HepG2 (cell line): ENCODE data around the gene ZFHX3. TPM values are rescaled to one million over a fixed set of nuclear protein-coding genes. Genes with fewer than 3 reads are reported as not detected.

ENCODE experiments used
- CBX1 ChIP-seq: IDR thresholded peaks from one replicate; pipeline ENCODE4 v1.6.1; 2016; ENCODE audit warnings: antibody characterized with exemption, low read depth
- KLF11 ChIP-seq: IDR thresholded peaks from 2 replicates; pipeline ENCODE4 v1.6.1; 2016; ENCODE audit warnings: missing compliant biosample characterization
- KLF9 ChIP-seq: IDR thresholded peaks from 2 replicates; pipeline ENCODE4 v1.6.1; 2016; ENCODE audit warnings: low read depth
- MIER2 ChIP-seq: IDR thresholded peaks from 2 replicates; pipeline ENCODE4 v1.6.1; 2016; ENCODE audit warnings: missing biosample characterization, missing genetic modification reagents
- NCOA5 ChIP-seq: sonication (generic); formaldehyde crosslinking; IDR thresholded peaks from 2 replicates; pipeline ENCODE4 v1.4.0; 2020; ENCODE audit warnings: missing genetic modification reagents
- RBAK ChIP-seq: sonication (generic); formaldehyde crosslinking; IDR thresholded peaks from 2 replicates; pipeline ENCODE4 v1.5.1; 2020; ENCODE audit warnings: mild to moderate bottlenecking, missing genetic modification reagents
- RBFOX2 ChIP-seq: fragments of 200-400 bp; formaldehyde crosslinking; IDR thresholded peaks from 2 replicates; pipeline ENCODE4 v1.6.1; 2017; ENCODE audit warnings: low read depth, mild to moderate bottlenecking, low read length
- ZBTB7A ChIP-seq: sonication (generic); formaldehyde crosslinking; IDR thresholded peaks from 2 replicates; pipeline ENCODE4 v1.8.0; 2022; ENCODE audit warnings: mild to moderate bottlenecking, missing genetic modification reagents
- ZIK1 ChIP-seq: sonication (generic); formaldehyde crosslinking; IDR thresholded peaks from 2 replicates; pipeline ENCODE4 v1.5.0; 2020; ENCODE audit warnings: mild to moderate bottlenecking, low read depth, missing genetic modification reagents, borderline replicate concordance
- ZNF230 ChIP-seq: sonication (generic); formaldehyde crosslinking; IDR thresholded peaks from 2 replicates; pipeline ENCODE4 v1.4.0; 2020; ENCODE audit warnings: mild to moderate bottlenecking, missing genetic modification reagents
- ZNF333 ChIP-seq: sonication (generic); formaldehyde crosslinking; IDR thresholded peaks from 2 replicates; pipeline ENCODE4 v1.4.0; 2020; ENCODE audit warnings: mild to moderate bottlenecking, missing genetic modification reagents, borderline replicate concordance
- ZNF772 ChIP-seq: sonication (generic); formaldehyde crosslinking; IDR thresholded peaks from 2 replicates; pipeline ENCODE4 v1.5.0; 2020; ENCODE audit warnings: mild to moderate bottlenecking, missing genetic modification reagents
- ZNF781 ChIP-seq: sonication (generic); formaldehyde crosslinking; IDR thresholded peaks from 2 replicates; pipeline ENCODE4 v1.5.1; 2020; ENCODE audit warnings: borderline replicate concordance, mild to moderate bottlenecking, missing genetic modification reagents; ENCODE audit errors: not compliant biosample characterization
- polyA plus RNA-seq, 8 experiments: library from polyadenylated mRNA; depleted of rRNA in 3 of 8; stranded (reverse) in 7 of 8; unstranded in 1 of 8; fragments of >200 nt; fragmentation: Illumina TruSeq in 4 of 8; extraction: Trizol in 4 of 8; gene quantifications; 2 replicates each; pipeline versions ENCODE4 v1.2.1 to v1.2.3, GENCODE V29; 2011 to 2016; ENCODE audit warnings: low read depth in 4 of 8, missing spikeins in 1 of 8, mixed read lengths in 1 of 8; ENCODE audit not compliant: insufficient read depth in 1 of 8
- total RNA-seq, 5 experiments: library from RNA; depleted of rRNA; stranded (reverse); fragments of >200 nt; fragmentation: Illumina TruSeq; extraction: Trizol; gene quantifications; 2 replicates each; pipeline ENCODE4 v1.2.3, GENCODE V29; 2016; ENCODE audit warnings: low read depth in 1 of 5
- TF ChIP-seq, protein P1 (sequence below): sonication (generic); formaldehyde crosslinking; IDR thresholded peaks from 2 replicates; pipeline ENCODE4 v1.5.1; 2020; ENCODE audit warnings: mild to moderate bottlenecking, missing genetic modification reagents, moderate library complexity
- TF ChIP-seq, protein P2 (sequence below): IDR thresholded peaks from 2 replicates; pipeline ENCODE4 v1.6.1; 2016; ENCODE audit warnings: mild to moderate bottlenecking
- TF ChIP-seq, protein P3 (sequence below): sonication (generic); formaldehyde crosslinking; IDR thresholded peaks from 2 replicates; pipeline ENCODE4 v1.5.1; 2020; ENCODE audit warnings: missing genetic modification reagents, mild to moderate bottlenecking, borderline replicate concordance
- TF ChIP-seq, protein P4 (sequence below): sonication (generic); formaldehyde crosslinking; conservative IDR thresholded peaks from 2 replicates; pipeline ENCODE4 v1.4.0; 2020; ENCODE audit warnings: missing genetic modification reagents

Gene ZFHX3
- total and polyA plus RNA-seq, 2 of the 13 experiments (the other 11 are each of a cell fraction or from before 2014, with no cell fraction given): 5.0 to 6.0 TPM

DNA sequence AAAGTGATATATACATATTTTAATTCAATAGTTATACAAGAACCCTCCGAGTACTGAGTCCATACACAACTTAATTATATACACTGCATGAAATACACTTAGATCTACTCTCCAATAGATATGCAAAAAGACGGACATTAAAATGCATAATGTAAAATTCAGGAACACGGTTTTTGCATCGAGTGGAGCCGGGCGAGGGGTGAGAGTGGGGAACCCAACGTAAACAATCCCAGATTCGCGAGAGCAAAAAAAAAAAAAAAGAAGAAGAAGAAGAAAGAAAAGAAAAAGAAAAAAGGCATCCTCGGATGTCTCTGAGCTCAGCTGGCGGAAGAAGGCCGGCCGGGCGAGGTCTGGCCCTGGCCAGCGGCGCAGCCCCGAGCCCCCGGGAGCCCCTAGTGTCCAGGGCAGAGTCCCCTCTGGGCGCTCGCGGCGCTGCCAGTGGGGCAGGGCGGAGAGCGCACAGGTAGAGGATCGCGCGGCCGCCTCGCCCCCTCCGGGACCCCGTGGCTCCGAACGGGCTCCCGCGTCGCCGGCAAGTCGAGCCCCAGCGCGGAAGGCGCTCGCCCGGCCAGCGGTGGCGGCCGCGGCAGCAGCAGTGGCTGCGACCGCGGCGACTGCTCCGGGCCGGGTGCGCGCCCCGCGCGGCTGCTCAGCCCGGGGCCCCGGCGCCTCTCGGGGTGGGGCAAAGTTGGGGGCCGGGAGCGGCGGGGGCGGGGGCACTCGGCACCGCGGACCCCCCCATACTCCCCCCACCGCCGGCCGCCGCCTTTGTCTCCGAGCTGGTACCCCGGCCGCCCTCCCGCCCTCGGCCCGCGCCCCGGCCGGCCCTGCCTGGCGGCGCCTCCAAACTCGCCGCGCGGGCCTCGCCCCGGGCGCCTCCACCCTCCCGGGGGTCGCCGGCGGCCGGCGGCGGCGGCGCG lies 9.6 kb upstream of the ZFHX3 start (continued):
- TF ChIP-seq, protein P1, sequence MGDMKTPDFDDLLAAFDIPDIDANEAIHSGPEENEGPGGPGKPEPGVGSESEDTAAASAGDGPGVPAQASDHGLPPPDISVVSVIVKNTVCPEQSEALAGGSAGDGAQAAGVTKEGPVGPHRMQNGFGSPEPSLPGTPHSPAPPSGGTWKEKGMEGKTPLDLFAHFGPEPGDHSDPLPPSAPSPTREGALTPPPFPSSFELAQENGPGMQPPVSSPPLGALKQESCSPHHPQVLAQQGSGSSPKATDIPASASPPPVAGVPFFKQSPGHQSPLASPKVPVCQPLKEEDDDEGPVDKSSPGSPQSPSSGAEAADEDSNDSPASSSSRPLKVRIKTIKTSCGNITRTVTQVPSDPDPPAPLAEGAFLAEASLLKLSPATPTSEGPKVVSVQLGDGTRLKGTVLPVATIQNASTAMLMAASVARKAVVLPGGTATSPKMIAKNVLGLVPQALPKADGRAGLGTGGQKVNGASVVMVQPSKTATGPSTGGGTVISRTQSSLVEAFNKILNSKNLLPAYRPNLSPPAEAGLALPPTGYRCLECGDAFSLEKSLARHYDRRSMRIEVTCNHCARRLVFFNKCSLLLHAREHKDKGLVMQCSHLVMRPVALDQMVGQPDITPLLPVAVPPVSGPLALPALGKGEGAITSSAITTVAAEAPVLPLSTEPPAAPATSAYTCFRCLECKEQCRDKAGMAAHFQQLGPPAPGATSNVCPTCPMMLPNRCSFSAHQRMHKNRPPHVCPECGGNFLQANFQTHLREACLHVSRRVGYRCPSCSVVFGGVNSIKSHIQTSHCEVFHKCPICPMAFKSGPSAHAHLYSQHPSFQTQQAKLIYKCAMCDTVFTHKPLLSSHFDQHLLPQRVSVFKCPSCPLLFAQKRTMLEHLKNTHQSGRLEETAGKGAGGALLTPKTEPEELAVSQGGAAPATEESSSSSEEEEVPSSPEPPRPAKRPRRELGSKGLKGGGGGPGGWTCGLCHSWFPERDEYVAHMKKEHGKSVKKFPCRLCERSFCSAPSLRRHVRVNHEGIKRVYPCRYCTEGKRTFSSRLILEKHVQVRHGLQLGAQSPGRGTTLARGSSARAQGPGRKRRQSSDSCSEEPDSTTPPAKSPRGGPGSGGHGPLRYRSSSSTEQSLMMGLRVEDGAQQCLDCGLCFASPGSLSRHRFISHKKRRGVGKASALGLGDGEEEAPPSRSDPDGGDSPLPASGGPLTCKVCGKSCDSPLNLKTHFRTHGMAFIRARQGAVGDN (CRISPR knock-in tag): peak; percentile 64
- TF ChIP-seq, protein P2, sequence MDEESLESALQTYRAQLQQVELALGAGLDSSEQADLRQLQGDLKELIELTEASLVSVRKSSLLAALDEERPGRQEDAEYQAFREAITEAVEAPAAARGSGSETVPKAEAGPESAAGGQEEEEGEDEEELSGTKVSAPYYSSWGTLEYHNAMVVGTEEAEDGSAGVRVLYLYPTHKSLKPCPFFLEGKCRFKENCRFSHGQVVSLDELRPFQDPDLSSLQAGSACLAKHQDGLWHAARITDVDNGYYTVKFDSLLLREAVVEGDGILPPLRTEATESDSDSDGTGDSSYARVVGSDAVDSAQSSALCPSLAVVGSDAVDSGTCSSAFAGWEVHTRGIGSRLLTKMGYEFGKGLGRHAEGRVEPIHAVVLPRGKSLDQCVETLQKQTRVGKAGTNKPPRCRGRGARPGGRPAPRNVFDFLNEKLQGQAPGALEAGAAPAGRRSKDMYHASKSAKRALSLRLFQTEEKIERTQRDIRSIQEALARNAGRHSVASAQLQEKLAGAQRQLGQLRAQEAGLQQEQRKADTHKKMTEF (CRISPR knock-in tag): no peak; the same call in 1 of the 2 replicates
- TF ChIP-seq ZIK1: no peak
- 0 out of 2 replicates have a peak, but pooled peaks have one; percentile 33 for TF ChIP-seq ZNF772 (CRISPR knock-in tag)
- TF ChIP-seq KLF9 (CRISPR knock-in tag): no peak
- no peak for TF ChIP-seq ZNF230 (CRISPR knock-in tag)
- no peak for TF ChIP-seq MIER2 (CRISPR knock-in tag)
- TF ChIP-seq, protein P3, sequence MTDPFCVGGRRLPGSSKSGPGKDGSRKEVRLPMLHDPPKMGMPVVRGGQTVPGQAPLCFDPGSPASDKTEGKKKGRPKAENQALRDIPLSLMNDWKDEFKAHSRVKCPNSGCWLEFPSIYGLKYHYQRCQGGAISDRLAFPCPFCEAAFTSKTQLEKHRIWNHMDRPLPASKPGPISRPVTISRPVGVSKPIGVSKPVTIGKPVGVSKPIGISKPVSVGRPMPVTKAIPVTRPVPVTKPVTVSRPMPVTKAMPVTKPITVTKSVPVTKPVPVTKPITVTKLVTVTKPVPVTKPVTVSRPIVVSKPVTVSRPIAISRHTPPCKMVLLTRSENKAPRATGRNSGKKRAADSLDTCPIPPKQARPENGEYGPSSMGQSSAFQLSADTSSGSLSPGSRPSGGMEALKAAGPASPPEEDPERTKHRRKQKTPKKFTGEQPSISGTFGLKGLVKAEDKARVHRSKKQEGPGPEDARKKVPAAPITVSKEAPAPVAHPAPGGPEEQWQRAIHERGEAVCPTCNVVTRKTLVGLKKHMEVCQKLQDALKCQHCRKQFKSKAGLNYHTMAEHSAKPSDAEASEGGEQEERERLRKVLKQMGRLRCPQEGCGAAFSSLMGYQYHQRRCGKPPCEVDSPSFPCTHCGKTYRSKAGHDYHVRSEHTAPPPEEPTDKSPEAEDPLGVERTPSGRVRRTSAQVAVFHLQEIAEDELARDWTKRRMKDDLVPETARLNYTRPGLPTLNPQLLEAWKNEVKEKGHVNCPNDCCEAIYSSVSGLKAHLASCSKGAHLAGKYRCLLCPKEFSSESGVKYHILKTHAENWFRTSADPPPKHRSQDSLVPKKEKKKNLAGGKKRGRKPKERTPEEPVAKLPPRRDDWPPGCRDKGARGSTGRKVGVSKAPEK (CRISPR knock-in tag): peak; percentile 90; the same call in 1 of the 2 replicates
- TF ChIP-seq RBAK: no peak
- TF ChIP-seq ZBTB7A (CRISPR knock-in tag): peak; percentile 59; the same call in 1 of the 2 replicates
- peak; percentile 90 for TF ChIP-seq RBFOX2
- no peak for TF ChIP-seq KLF11 (CRISPR knock-in tag)
- peak; percentile 53 for TF ChIP-seq ZNF781
- TF ChIP-seq NCOA5: no peak
- TF ChIP-seq CBX1: no peak
- TF ChIP-seq, protein P4, sequence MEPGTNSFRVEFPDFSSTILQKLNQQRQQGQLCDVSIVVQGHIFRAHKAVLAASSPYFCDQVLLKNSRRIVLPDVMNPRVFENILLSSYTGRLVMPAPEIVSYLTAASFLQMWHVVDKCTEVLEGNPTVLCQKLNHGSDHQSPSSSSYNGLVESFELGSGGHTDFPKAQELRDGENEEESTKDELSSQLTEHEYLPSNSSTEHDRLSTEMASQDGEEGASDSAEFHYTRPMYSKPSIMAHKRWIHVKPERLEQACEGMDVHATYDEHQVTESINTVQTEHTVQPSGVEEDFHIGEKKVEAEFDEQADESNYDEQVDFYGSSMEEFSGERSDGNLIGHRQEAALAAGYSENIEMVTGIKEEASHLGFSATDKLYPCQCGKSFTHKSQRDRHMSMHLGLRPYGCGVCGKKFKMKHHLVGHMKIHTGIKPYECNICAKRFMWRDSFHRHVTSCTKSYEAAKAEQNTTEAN: no peak
- TF ChIP-seq ZNF333: no peak
